KOPT-K1 (cell line): ENCODE results near the gene MAPK8IP2.
"Not testable (repeated sequence)": the region's sequence is repeated elsewhere in the genome, so short reads cannot be mapped to it uniquely, and the experiment has no call there.

Experiments used
- H3K27ac ChIP-seq: fragments of 200-600 bp; sonication (generic); 2 replicates; pipeline ENCODE4 v1.5.1; 2016; ENCODE audit warnings: antibody characterized with exemption, mild to moderate bottlenecking, low read depth, low read length; ENCODE audit not compliant: poor library complexity, severe bottlenecking
- H3K36me3 ChIP-seq: fragments of 200-600 bp; sonication (generic); 2 replicates; pipeline ENCODE4 v1.5.1; 2017; ENCODE audit warnings: antibody characterized with exemption, mild to moderate bottlenecking, low read length, moderate library complexity; ENCODE audit not compliant: insufficient read depth
- H3K9me3 ChIP-seq: fragments of 200-600 bp; sonication (generic); 2 replicates; pipeline ENCODE4 v1.5.1; 2017; ENCODE audit warnings: antibody characterized with exemption, low read length, mild to moderate bottlenecking; ENCODE audit not compliant: insufficient read depth, poor library complexity, severe bottlenecking

MAPK8IP2 gene

DNA sequence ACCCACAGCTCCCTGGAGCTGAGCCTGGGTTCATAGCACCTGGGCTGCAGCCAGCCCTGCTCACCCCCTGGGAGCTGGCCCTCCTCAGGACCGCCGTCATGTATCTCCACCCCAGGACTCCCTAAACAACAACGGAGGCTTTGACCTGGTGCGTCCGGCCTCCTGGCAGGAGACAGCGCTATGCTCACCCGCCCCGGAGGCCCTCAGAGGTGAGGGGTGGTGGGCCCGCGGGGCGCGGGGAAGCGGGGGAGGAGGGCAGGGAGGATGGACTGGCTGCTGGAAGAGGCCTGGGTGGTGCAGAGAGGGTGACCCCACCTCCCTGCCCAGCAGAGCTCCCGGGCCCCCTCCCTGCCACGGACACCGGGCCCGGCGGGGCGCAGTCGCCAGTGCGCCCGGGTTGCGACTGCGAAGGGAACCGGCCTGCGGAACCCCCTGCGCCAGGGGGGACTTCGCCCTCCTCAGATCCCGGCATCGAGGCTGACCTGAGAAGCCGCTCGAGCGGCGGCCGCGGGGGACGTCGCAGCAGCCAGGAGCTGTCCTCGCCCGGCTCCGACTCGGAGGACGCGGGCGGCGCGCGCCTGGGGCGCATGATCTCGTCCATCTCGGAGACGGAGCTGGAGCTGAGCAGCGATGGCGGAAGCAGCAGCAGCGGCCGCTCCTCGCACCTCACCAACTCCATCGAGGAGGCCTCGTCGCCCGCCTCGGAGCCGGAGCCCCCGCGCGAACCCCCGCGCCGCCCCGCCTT is 3.1 kb downstream of the MAPK8IP2 start:
- Histone ChIP-seq H3K36me3 (no peaks in the 10 kb centered on the region), H3K27ac (no peak overlapping the region), H3K9me3 (no peaks in the 10 kb centered on the region)

DNA sequence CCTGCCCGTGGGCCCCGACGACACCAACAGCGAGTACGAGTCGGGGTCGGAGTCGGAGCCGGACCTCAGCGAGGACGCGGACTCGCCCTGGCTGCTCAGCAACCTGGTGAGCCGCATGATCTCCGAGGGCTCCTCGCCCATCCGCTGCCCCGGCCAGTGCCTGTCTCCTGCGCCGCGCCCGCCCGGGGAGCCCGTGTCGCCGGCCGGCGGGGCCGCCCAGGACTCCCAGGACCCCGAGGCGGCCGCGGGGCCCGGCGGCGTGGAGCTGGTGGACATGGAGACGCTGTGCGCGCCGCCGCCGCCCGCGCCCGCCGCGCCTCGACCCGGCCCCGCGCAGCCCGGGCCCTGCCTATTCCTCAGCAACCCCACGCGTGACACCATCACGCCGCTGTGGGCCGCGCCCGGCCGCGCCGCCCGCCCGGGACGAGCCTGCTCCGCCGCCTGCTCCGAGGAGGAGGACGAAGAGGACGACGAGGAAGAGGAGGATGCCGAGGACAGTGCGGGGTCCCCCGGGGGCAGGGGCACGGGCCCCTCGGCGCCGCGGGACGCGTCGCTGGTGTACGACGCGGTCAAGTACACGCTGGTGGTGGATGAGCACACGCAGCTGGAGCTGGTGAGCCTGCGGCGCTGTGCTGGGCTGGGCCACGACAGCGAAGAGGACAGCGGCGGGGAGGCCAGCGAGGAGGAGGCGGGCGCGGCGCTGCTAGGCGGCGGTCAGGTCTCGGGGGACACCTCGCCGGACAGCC is 3.8 kb downstream of the MAPK8IP2 start:
- Histone ChIP-seq H3K27ac (no peak overlapping the region), H3K9me3 (no peaks in the 10 kb centered on the region), H3K36me3 (no peaks in the 10 kb centered on the region)

GRCh38 chr22:50605002-50605612 is 4.5 kb downstream of the MAPK8IP2 start:
- H3K36me3 ChIP-seq, result no peaks in the 10 kb centered on the region

GRCh38 chr22:50605613-50606074 is 5.1 kb downstream of the MAPK8IP2 start:
- no peaks in the 10 kb centered on the region for H3K36me3 ChIP-seq
- no peaks in the 10 kb centered on the region for H3K9me3 ChIP-seq

More at GRCh38 chr22:50605002-50605612, 4.5 kb downstream of the MAPK8IP2 start:
- Histone ChIP-seq H3K9me3 (no peaks in the 10 kb centered on the region), H3K27ac (no peak overlapping the region)

GRCh38 chr22:50606165-50606945 is 5.8 kb downstream of the MAPK8IP2 start:
- Histone ChIP-seq H3K9me3 (no peaks in the 10 kb centered on the region), H3K36me3 (no peaks in the 10 kb centered on the region), H3K27ac (no peak overlapping the region)

More at GRCh38 chr22:50605613-50606074, 5.1 kb downstream of the MAPK8IP2 start:
- H3K27ac ChIP-seq, result no peak overlapping the region

GRCh38 chr22:50606946-50607658 is 6.5 kb downstream of the MAPK8IP2 start:
- no peak overlapping the region for H3K27ac ChIP-seq
- no peaks in the 10 kb centered on the region for H3K36me3 ChIP-seq
- H3K9me3 ChIP-seq, result no peaks in the 10 kb centered on the region

DNA sequence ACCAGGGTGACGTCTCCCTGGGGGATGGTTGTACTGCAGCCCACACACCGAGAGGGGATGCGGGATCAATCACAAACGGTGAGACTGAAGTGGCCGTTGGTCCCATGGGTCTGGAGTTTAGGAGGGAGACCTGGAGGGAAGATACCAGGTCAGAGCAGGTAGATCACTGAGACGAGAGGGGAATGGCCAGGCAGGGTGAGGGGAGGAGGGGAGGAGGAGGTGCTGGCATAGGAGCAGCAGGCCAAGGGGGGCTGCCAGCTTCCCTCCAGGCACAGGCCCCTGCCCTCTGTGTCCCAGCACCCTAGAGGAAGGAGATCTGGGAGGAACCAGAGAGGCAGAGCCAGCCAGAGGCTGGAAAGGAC is 7.0 kb downstream of the MAPK8IP2 start:
- Histone ChIP-seq H3K36me3 (no peaks in the 10 kb centered on the region), H3K27ac (no peak overlapping the region), H3K9me3 (no peaks in the 10 kb centered on the region)

DNA sequence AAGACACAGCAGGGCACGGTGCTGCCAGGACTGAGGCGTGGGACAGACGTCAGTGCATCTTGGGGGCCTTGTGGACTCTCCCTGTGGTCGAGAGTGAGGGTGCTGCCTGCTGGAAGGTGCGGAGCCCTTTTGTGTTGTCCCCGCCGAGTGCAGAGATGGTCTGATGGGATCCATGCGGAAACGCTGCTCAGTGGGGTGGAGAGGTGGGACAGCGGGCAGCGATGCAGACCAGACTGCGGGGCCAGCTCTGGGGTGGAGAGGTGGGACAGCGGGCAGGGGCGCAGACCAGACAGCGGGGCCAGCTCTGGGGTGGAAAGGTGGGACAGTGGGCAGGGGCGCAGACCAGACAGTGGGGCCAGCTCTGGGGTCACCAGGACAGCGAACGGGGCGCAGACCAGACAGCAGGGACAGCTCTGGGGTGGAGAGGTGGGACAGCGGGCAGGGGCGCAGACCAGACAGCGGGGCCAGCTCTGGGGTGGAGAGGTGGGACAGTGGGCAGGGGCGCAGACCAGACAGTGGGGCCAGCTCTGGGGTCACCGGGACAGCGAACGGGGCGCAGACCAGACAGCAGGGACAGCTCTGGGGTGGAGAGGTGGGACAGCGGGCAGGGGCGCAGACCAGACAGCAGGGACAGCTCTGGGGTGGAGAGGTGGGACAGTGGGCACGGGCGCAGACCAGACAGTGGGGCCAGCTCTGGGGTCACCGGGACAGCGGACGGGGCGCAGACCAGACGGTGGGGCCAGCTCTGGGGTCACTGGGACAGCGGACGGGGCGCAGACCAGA is 7.7 kb downstream of the MAPK8IP2 start:
- not testable (repeated sequence) for H3K9me3 ChIP-seq, H3K27ac ChIP-seq, H3K36me3 ChIP-seq

DNA sequence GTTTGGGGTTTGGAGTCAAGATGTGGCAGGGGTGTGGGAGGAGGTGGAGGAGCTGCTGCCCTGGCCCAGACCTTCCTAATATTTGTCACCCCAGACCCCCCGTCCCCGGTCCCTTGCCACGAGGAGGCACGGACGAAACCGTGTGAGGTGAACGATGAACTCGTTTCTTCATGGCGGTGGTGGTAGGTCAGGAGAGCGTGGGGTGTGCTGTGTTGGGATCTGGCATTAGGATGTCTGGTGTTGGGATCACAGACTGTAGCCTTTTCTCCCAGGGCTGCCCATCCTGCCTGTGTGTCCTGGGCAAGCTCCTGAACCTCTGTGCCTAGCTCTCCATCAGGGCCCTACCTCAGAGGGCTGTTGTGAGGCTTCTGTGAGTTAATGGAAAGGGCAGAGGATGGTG is 8.4 kb downstream of the MAPK8IP2 start:
- no peak overlapping the region for H3K27ac ChIP-seq
- no peaks in the 10 kb centered on the region for H3K9me3 ChIP-seq
- H3K36me3 ChIP-seq, result no peaks in the 10 kb centered on the region

DNA sequence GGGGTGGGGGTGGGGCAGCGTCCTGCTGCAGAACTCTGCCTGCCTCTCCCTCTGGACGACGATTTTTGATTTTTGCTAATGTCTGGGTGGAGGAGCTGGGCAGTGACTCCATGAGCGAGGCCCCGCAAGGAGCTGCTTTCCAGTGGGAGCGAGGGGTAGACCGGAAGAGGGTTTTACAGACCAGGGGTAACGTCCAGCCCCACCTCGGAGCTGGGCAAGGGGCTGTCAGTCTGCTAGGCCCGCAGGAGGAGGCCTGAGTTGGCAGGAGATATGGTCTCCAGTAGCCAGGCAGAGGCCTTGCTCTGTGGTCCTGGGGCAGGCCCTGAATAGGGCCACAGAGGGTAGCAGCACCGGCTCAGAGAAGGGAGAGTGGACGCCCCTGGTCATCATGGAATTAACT is 9.0 kb downstream of the MAPK8IP2 start:
- Histone ChIP-seq H3K36me3 (no peaks in the 10 kb centered on the region), H3K27ac (no peak overlapping the region), H3K9me3 (no peaks in the 10 kb centered on the region)

DNA sequence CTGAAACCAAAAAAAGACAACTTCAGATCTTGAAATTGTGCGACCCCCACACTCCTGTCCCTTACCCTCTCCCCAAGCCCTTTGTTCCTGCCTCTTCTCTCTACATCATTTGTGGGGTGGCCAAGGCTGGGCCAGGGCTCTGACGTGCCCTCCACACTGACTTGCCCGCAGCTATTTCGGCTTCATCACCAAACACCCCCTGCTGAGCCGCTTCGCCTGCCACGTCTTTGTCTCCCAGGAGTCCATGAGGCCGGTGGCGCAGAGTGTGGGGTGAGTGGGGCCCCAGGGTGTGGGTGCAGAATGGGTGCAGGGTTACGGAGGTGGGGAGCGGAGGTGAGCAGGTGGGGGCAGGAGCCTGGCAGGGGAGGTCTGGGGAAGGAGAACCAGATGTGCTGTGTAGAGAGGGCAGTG is 9.5 kb downstream of the MAPK8IP2 start:
- no peak overlapping the region for H3K27ac ChIP-seq
- H3K9me3 ChIP-seq, result no peaks in the 10 kb centered on the region
- H3K36me3 ChIP-seq, result no peaks in the 10 kb centered on the region

GRCh38 chr22:50610581-50610980 is 10.0 kb downstream of the MAPK8IP2 start:
- Histone ChIP-seq H3K9me3 (no peaks in the 10 kb centered on the region), H3K36me3 (no peaks in the 10 kb centered on the region), H3K27ac (no peak overlapping the region)

DNA sequence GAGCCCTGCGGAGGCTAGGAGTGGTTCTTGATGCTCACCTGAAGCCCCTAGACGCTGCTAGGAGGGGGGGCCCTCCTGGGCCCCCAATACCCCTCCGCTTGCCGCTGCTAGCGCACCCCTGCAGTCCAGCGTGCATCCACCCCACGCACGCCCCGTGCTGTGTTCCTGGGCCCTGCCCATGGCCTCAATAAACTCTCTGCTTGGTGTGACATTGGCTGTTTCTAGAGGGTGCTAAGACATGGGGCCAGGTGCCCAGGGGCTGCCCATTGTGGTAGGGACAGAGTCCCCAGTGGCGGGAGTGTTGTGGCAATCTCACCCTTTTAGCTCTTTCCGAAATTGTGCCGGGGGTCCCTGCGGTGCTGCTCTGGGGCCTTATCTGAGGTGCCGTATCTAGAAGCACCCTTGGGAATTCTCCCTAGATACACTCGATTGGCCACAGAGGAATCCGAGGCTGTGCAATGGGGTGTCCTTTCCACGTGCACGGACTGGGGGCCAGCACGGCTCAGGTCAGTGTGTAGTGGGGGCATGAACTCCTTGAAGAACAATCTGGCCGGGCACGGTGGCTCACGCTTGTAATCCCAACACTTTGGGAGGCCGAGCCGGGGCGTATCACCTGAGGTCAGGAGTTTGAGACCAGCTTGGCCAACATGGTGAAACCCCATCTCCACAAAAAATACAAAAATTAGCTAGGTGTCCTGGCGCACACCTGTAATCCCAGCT is 10.9 kb downstream of the MAPK8IP2 start:
- Histone ChIP-seq H3K9me3 (no peaks in the 10 kb centered on the region), H3K27ac (no peak overlapping the region), H3K36me3 (no peaks in the 10 kb centered on the region)
